OCI-LY7 (cell line): ENCODE measurements around the gene SV2B.

ENCODE experiments used
- CTCF ChIP-seq: fragments of 200-600 bp; sonication (generic); conservative IDR thresholded peaks from 2 replicates; pipeline ENCODE4 v1.5.1; 2014; ENCODE audit warnings: mild to moderate bottlenecking, antibody characterized with exemption, low read length, moderate library complexity, mixed read lengths
- EZH2phosphoT487 ChIP-seq: fragments of 200-600 bp; sonication (generic); IDR thresholded peaks from 2 replicates; pipeline ENCODE4 v1.6.1; 2018; ENCODE audit warnings: low read depth, borderline replicate concordance, mild to moderate bottlenecking, mixed run types, antibody characterized with exemption, low read length, moderate library complexity, mixed read lengths

GRCh38 chr15:91263632-91264531 is 163.8 kb downstream of the SV2B start:
- no peak for TF ChIP-seq CTCF
- no peak for TF ChIP-seq EZH2phosphoT487
